DND-41 (cell line): ENCODE results near the gene DGKB.

Experiments
- EZH2 ChIP-seq: IDR thresholded peaks from 3 replicates; pipeline ENCODE4 v1.6.1; 2012; ENCODE audit warnings: borderline replicate concordance, low read depth, mild to moderate bottlenecking, moderate library complexity, low read length, inconsistent platforms; ENCODE audit not compliant: severe bottlenecking
- TF ChIP-seq, protein P1 (sequence below): IDR thresholded peaks from 2 replicates; pipeline ENCODE4 v1.5.1; 2012; ENCODE audit warnings: borderline replicate concordance, low read length, moderate library complexity, mild to moderate bottlenecking; ENCODE audit not compliant: poor library complexity, severe bottlenecking; ENCODE audit errors: extremely low read depth

DNA sequence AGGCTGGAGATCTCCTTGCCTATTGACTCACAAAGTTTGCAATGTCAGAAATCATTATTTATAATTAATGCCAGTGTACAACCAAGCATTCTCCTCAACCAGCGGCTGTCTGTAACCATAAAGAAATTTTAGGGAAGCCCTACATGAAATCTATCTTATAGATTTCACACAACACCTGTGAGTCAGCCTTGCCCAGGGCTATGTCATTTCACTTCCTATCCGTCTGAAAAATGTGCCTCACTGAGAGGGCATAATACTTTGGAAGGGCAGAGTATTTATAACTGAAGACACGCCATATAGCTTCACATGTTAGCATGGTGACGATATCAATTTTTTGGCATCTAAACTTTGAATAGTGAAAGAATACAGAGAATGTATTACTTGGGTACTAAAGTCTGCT is 616.5 kb downstream of the DGKB start:
- TF ChIP-seq, protein P1, sequence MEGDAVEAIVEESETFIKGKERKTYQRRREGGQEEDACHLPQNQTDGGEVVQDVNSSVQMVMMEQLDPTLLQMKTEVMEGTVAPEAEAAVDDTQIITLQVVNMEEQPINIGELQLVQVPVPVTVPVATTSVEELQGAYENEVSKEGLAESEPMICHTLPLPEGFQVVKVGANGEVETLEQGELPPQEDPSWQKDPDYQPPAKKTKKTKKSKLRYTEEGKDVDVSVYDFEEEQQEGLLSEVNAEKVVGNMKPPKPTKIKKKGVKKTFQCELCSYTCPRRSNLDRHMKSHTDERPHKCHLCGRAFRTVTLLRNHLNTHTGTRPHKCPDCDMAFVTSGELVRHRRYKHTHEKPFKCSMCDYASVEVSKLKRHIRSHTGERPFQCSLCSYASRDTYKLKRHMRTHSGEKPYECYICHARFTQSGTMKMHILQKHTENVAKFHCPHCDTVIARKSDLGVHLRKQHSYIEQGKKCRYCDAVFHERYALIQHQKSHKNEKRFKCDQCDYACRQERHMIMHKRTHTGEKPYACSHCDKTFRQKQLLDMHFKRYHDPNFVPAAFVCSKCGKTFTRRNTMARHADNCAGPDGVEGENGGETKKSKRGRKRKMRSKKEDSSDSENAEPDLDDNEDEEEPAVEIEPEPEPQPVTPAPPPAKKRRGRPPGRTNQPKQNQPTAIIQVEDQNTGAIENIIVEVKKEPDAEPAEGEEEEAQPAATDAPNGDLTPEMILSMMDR = no peak
- no peak for TF ChIP-seq EZH2
